ENCODE data around the gene VPREB3. TPM values are rescaled to one million over a fixed set of nuclear protein-coding genes. Genes with fewer than 3 reads are reported as not detected.
A peak's percentile ranks its signal among the peaks of the same experiment; 100 is the strongest.

VPREB3 gene
- total and polyA plus RNA-seq, 8 donors: 1.1 to 8.7 (median 7.8) TPM; not detected in 5

GRCh38 chr22:23722160-23722559, 32.1 kb downstream of the VPREB3 start:
- TF ChIP-seq CTCF (IDR thresholded peaks at IDR 0.05): no peak
- no peak for TF ChIP-seq POLR2AphosphoS5 (IDR thresholded peaks at IDR 0.05)
- no peak for TF ChIP-seq EP300 (IDR thresholded peaks at IDR 0.05)
- TF ChIP-seq POLR2A (IDR thresholded peaks at IDR 0.05): no peak
- peaks cover 3 to 5% (median 5%) of the 10 kb centered on the region in 4 donors for H3K4me1 ChIP-seq
- H3K36me3 ChIP-seq: no peaks in the 10 kb centered on the region
- intact Hi-C loops (cut with DNase I; ENCODE audit: low total_unique reads): no loop called here
- WGBS, 5 donors: 69 to 86% (median 76%) methylated on average over 4 of the region's 4 CpGs
- no peak overlapping the region for H3K27ac ChIP-seq
- H3K27me3 ChIP-seq: no peaks in the 10 kb centered on the region
- no peak for DNase-seq
- H3K9me3 ChIP-seq: no peaks in the 10 kb centered on the region
- no peak overlapping the region for H3K4me3 ChIP-seq

- Histone ChIP-seq H3K4me1 (peaks cover 9 to 15% (median 14%) of the 10 kb centered on the region in 4 donors), H3K27me3 (no peaks in the 10 kb centered on the region), H3K36me3 (no peaks in the 10 kb centered on the region), H3K9me3 (no peaks in the 10 kb centered on the region), H3K4me3 (no peak overlapping the region), H3K27ac (no peak overlapping the region)
- 42 to 56% (median 54%) methylated on average over 6 of the region's 6 CpGs for WGBS, 5 donors
- TF ChIP-seq EP300 (IDR thresholded peaks at IDR 0.05) (no peak), POLR2AphosphoS5 (IDR thresholded peaks at IDR 0.05) (no peak), POLR2A (IDR thresholded peaks at IDR 0.05) (no peak), CTCF (IDR thresholded peaks at IDR 0.05) (no peak)
- no peak for DNase-seq
- intact Hi-C loops (cut with DNase I; ENCODE audit: low total_unique reads): no loop called here
These were observed 33.4 kb downstream of the VPREB3 start for GRCh38 chr22:23720855-23721254.

- TF ChIP-seq POLR2A (IDR thresholded peaks at IDR 0.05) (no peak), CTCF (IDR thresholded peaks at IDR 0.05) (no peak), POLR2AphosphoS5 (IDR thresholded peaks at IDR 0.05) (no peak), EP300 (IDR thresholded peaks at IDR 0.05) (no peak)
- no peaks in the 10 kb centered on the region for H3K9me3 ChIP-seq
- 81 to 84% (median 83%) methylated on average over 17 of the region's 17 CpGs for WGBS, 5 donors
- H3K4me1 ChIP-seq: peaks cover 10 to 24% (median 22%) of the 10 kb centered on the region in 4 donors
- DNase-seq: no peak
- H3K27ac ChIP-seq: no peak overlapping the region
- intact Hi-C loops (cut with DNase I; ENCODE audit: low total_unique reads): no loop called here
- no peak overlapping the region for H3K4me3 ChIP-seq
- H3K27me3 ChIP-seq: no peaks in the 10 kb centered on the region
- H3K36me3 ChIP-seq: peaks cover 4 to 16% (median 15%) of the 10 kb centered on the region in 4 donors
These were observed 35.7 kb downstream of the VPREB3 start for GRCh38 chr22:23718371-23719165.

GRCh38 chr22:23716811-23717801, 37.1 kb downstream of the VPREB3 start:
- H3K27me3 ChIP-seq: no peaks in the 10 kb centered on the region
- DNase-seq: peak; percentile 87 to 95
- H3K27ac ChIP-seq: peak overlapping the region; percentile 66 to 89 (median 85)
- 5 to 13% (median 5%) methylated on average over 38 to 84 of the region's 84 CpGs for WGBS, 5 donors
- peaks cover 10 to 24% (median 22%) of the 10 kb centered on the region in 4 donors for H3K4me1 ChIP-seq
- H3K36me3 ChIP-seq: peaks cover 8 to 30% (median 30%) of the 10 kb centered on the region in 4 donors
- H3K9me3 ChIP-seq: no peaks in the 10 kb centered on the region
- intact Hi-C loops (cut with DNase I; ENCODE audit: low total_unique reads): no loop called here
- TF ChIP-seq POLR2A (IDR thresholded peaks at IDR 0.05) (peak in 1 of 4 donors; percentile 25), POLR2AphosphoS5 (IDR thresholded peaks at IDR 0.05) (peak; percentile 89 to 97 (median 92)), CTCF (IDR thresholded peaks at IDR 0.05) (no peak), EP300 (IDR thresholded peaks at IDR 0.05) (no peak)
- peak overlapping the region; percentile 60 to 96 (median 84) for H3K4me3 ChIP-seq

Data from stomach (tissue), 9 donors.